Right lobe of liver (tissue), 4 donors: Measurements from ENCODE around the gene TTC9.

ENCODE experiments used
- CTCF ChIP-seq, 4 donors: fragments of 200-600 bp in 3 of 4; fragments of 450-650 bp in 1 of 4; IDR thresholded peaks; one replicate each; pipeline versions ENCODE4 v1.5.1 to v1.8.0; 2016 to 2022; ENCODE audit warnings: antibody characterized with exemption in 4 of 4, mild to moderate bottlenecking in 2 of 4
- POLR2A ChIP-seq: fragments of 450-650 bp; IDR thresholded peaks from one replicate; pipeline ENCODE4 v1.6.1; 2017; ENCODE audit warnings: antibody characterized with exemption, mild to moderate bottlenecking
- donor health status: DM: no; HTN: no; CAD: no.
- donor health status: DM: no; HTN: no; CAD: no.
- donor health status: DM: no; HTN: yes; CAD: no.

- TF ChIP-seq CTCF (IDR thresholded peaks at IDR 0.05) (no peak), POLR2A (no peak)
These were observed 5.0 kb downstream of the TTC9 start for GRCh38 chr14:70646705-70647104.
